PC-9 (cell line): ENCODE measurements around the gene XRCC6.

Experiments used
- CTCF ChIP-seq: fragments of 200-600 bp; sonication (generic); conservative IDR thresholded peaks from 2 replicates; pipeline ENCODE4 v1.6.1; 2017; ENCODE audit warnings: mixed run types, antibody characterized with exemption, mild to moderate bottlenecking, moderate library complexity
- EZH2 ChIP-seq: fragments of 200-600 bp; sonication (generic); IDR thresholded peaks from 2 replicates; pipeline ENCODE4 v1.8.0; 2017; ENCODE audit warnings: antibody characterized with exemption, low read depth

- no peak for TF ChIP-seq EZH2
- no peak for TF ChIP-seq CTCF
These were observed 25.4 kb upstream of the XRCC6 start for GRCh38 chr22:41595703-41596102.
